HepG2 (cell line): ENCODE data around the gene DELE1. TPM values are rescaled to one million over a fixed set of nuclear protein-coding genes. Genes with fewer than 3 reads are reported as not detected.
A peak's percentile ranks its signal among the peaks of the same experiment; 100 is the strongest.
"Not testable (repeated sequence)": the region's sequence is repeated elsewhere in the genome, so short reads cannot be mapped to it uniquely, and the experiment has no call there.

Experiments used
- ATAC-seq: fragments of 200-7000 bp; cut with Tn5 transposase; 3 replicates; pipeline ENCODE4 v1.9.1; 2020; ENCODE audit warnings: mild to moderate bottlenecking, moderate library complexity
- BruUV-seq: library from RNA; stranded (reverse); fragments of 400-500 nt; replicated peaks from 2 replicates; lab custom pipeline; 2021; lab: Mats Ljungman, UMichigan
- CTCF ChIA-PET: fragments of 300-600 bp; formaldehyde crosslinking; extraction: SDS; loops from one replicate; lab custom pipeline; 2021; ENCODE audit warnings: low total read pairs, inconsistent platforms, low intra/inter-chr PET ratio; lab: Yijun Ruan, JAX
- POLR2A ChIA-PET: fragments of 350-600 bp; sonication (Branson Sonifier 250); formaldehyde crosslinking; loops from one replicate; lab custom pipeline; 2020; ENCODE audit warnings: antibody characterized with exemption, inconsistent platforms; lab: Yijun Ruan, JAX
- DNase-seq: peaks from one replicate; pipeline ENCODE4 v3.0.0-alpha.2; 2015; ENCODE audit warnings: low spot score
- FAIRE-seq: peaks from 3 replicates; lab custom pipeline; 2011; peaks lifted over from hg19 to GRCh38; lab: Jason Lieb, UNC
- H2AFZ ChIP-seq: one replicate; pipeline ENCODE4 v1.6.1; 2011; ENCODE audit warnings: low read length, inconsistent platforms
- H3K27ac ChIP-seq: fragments of 300-600 bp; 3 replicates; pipeline ENCODE4 v1.8.0; 2011; ENCODE audit warnings: mixed run types, mild to moderate bottlenecking, mixed read lengths, low read length, inconsistent platforms; ENCODE audit not compliant: insufficient read depth; ENCODE audit errors: extremely low read length
- H3K27me3 ChIP-seq, 2 experiments: fragments of 200-600 bp in 1 of 2; 2 replicates in 1 of 2; 3 replicates in 1 of 2; pipeline versions ENCODE4 v1.6.0 to v1.8.0; 2011; ENCODE audit warnings: low read length in 2 of 2, mild to moderate bottlenecking in 2 of 2, moderate library complexity in 2 of 2, inconsistent platforms in 1 of 2; ENCODE audit not compliant: insufficient read depth in 2 of 2, control insufficient read depth in 1 of 2
- H3K36me3 ChIP-seq, 2 experiments: fragments of 200-600 bp in 1 of 2; replicated peaks in 1 of 2; 2 replicates in 1 of 2; 3 replicates in 1 of 2; pipeline versions ENCODE4 v1.5.1 to v1.8.0; 2011; ENCODE audit warnings: low read length in 2 of 2, inconsistent platforms in 1 of 2; ENCODE audit not compliant: insufficient read depth in 2 of 2, control insufficient read depth in 1 of 2
- H3K4me1 ChIP-seq: 2 replicates; pipeline ENCODE4 v1.5.1; 2012; ENCODE audit warnings: low read length, inconsistent platforms; ENCODE audit not compliant: insufficient read depth
- H3K4me2 ChIP-seq: 2 replicates; pipeline ENCODE4 v1.6.0; 2011; ENCODE audit warnings: low read depth, low read length, inconsistent platforms
- H3K4me3 ChIP-seq, 3 experiments: fragments of 200-600 bp in 1 of 3; sonication (generic), shearing (Covaris generic) in 1 of 3; replicated peaks in 1 of 3; 2 replicates each; pipeline ENCODE4 v1.5.1; 2011 to 2016; ENCODE audit warnings: low read length in 3 of 3, inconsistent platforms in 2 of 3, low read depth in 2 of 3, mild to moderate bottlenecking in 2 of 3, control low read depth in 1 of 3, mixed read lengths in 1 of 3; ENCODE audit not compliant: insufficient read depth in 1 of 3
- H3K79me2 ChIP-seq: one replicate; pipeline ENCODE4 v1.6.1; 2011; ENCODE audit warnings: low read length, inconsistent platforms; ENCODE audit not compliant: insufficient read depth
- H3K9ac ChIP-seq: 2 replicates; pipeline ENCODE4 v1.6.0; 2011; ENCODE audit warnings: mild to moderate bottlenecking, low read depth, low read length, inconsistent platforms; ENCODE audit not compliant: insufficient read depth
- H3K9me3 ChIP-seq: 2 replicates; pipeline ENCODE4 v1.5.1; 2012; ENCODE audit warnings: mild to moderate bottlenecking, low read length
- H4K20me1 ChIP-seq: 2 replicates; pipeline ENCODE4 v1.6.0; 2011; ENCODE audit warnings: inconsistent platforms, mild to moderate bottlenecking, low read length, moderate library complexity; ENCODE audit not compliant: insufficient read depth
- ARNT2 ChIP-seq: sonication (generic); formaldehyde crosslinking; IDR thresholded peaks from 2 replicates; pipeline ENCODE4 v1.8.0; 2022; ENCODE audit warnings: mild to moderate bottlenecking, low read depth, missing genetic modification reagents, moderate library complexity
- BRF2 ChIP-seq: sonication (generic); formaldehyde crosslinking; IDR thresholded peaks from 2 replicates; pipeline ENCODE4 v1.8.1; 2022; ENCODE audit warnings: mild to moderate bottlenecking, missing genetic modification reagents
- CENPT ChIP-seq: sonication (generic); formaldehyde crosslinking; IDR thresholded peaks from 2 replicates; pipeline ENCODE4 v1.8.0; 2022; ENCODE audit warnings: low read depth, mild to moderate bottlenecking, moderate library complexity, missing genetic modification reagents
- ELK4 ChIP-seq: sonication (generic); formaldehyde crosslinking; IDR thresholded peaks from 2 replicates; pipeline ENCODE4 v1.9.0; 2021; ENCODE audit warnings: missing genetic modification reagents, borderline replicate concordance
- FLYWCH1 ChIP-seq: sonication (generic); formaldehyde crosslinking; IDR thresholded peaks from 2 replicates; pipeline ENCODE4 v1.8.1; 2023; ENCODE audit warnings: mild to moderate bottlenecking, missing genetic modification reagents
- POGK ChIP-seq: sonication (generic); formaldehyde crosslinking; conservative IDR thresholded peaks from 2 replicates; pipeline ENCODE4 v1.8.0; 2022; ENCODE audit warnings: mild to moderate bottlenecking, moderate library complexity, missing genetic modification reagents
- SNAPC2 ChIP-seq: sonication (generic); formaldehyde crosslinking; IDR thresholded peaks from 2 replicates; pipeline ENCODE4 v1.8.1; 2022; ENCODE audit warnings: mild to moderate bottlenecking, missing genetic modification reagents
- ZMYM3 ChIP-seq: sonication (generic); formaldehyde crosslinking; IDR thresholded peaks from 2 replicates; pipeline ENCODE4 v1.5.1; 2020; ENCODE audit warnings: mild to moderate bottlenecking, missing genetic modification reagents
- ZNF367 ChIP-seq: sonication (generic); formaldehyde crosslinking; IDR thresholded peaks from 2 replicates; pipeline ENCODE4 v1.4.0; 2020; ENCODE audit warnings: missing genetic modification reagents, borderline replicate concordance
- ZNF550 ChIP-seq: sonication (generic); formaldehyde crosslinking; IDR thresholded peaks from 2 replicates; pipeline ENCODE4 v1.4.0; 2020; ENCODE audit warnings: mild to moderate bottlenecking, missing genetic modification reagents, borderline replicate concordance
- ZNF572 ChIP-seq: sonication (generic); formaldehyde crosslinking; IDR thresholded peaks from 2 replicates; pipeline ENCODE4 v1.5.1; 2020; ENCODE audit warnings: mild to moderate bottlenecking, missing genetic modification reagents
- WGBS: methylation state at CpG from one replicate; pipeline ENCODE4 v1.1.6; 2017; ENCODE audit warnings: low lambda C conversion rate; 5-methylcytosine and 5-hydroxymethylcytosine counted together
- in situ Hi-C: cut with HindIII; loops from 2 replicates; pipeline ENCODE4 v1.10.0; 2017; ENCODE audit warnings: low pct_unique_long_range_greater_than_20kb; ENCODE audit not compliant: extremely low pct_ligation_motif_present
- intact Hi-C: fragments of 100-400 bp; cut with micrococcal nuclease; formaldehyde crosslinking; loops from one replicate; pipeline ENCODE4 v1.10.0; 2022; ENCODE audit not compliant: unreplicated experiment
- polyA plus RNA-seq, 8 experiments: library from polyadenylated mRNA; depleted of rRNA in 3 of 8; stranded (reverse) in 7 of 8; unstranded in 1 of 8; fragments of >200 nt; fragmentation: Illumina TruSeq in 4 of 8; extraction: Trizol in 4 of 8; gene quantifications; 2 replicates each; pipeline versions ENCODE4 v1.2.1 to v1.2.3, GENCODE V29; 2011 to 2016; ENCODE audit warnings: low read depth in 4 of 8, missing spikeins in 1 of 8, mixed read lengths in 1 of 8; ENCODE audit not compliant: insufficient read depth in 1 of 8
- total RNA-seq, 5 experiments: library from RNA; depleted of rRNA; stranded (reverse); fragments of >200 nt; fragmentation: Illumina TruSeq; extraction: Trizol; gene quantifications; 2 replicates each; pipeline ENCODE4 v1.2.3, GENCODE V29; 2016; ENCODE audit warnings: low read depth in 1 of 5

DELE1 gene
- total and polyA plus RNA-seq, 2 of the 13 experiments (the other 11 are each of a cell fraction or from before 2014, with no cell fraction given): 57.5 to 90.3 TPM

- no peak for TF ChIP-seq ZMYM3 (CRISPR knock-in tag)
- no peak for TF ChIP-seq ZNF550 (CRISPR knock-in tag)
- TF ChIP-seq, all 625 proteins: peak for 0
These were observed 2.9 kb upstream of the DELE1 start (continued) for GRCh38 chr5:141920771-141921170.

- FAIRE-seq, BruUV-seq, intact Hi-C loops, DNase-seq, H3K27me3 ChIP-seq, H3K79me2 ChIP-seq, in situ Hi-C loops, H3K9me3 ChIP-seq, H2AFZ ChIP-seq, CTCF ChIA-PET, H4K20me1 ChIP-seq: not testable (repeated sequence)
- POLR2A ChIA-PET: interaction anchor here (0.9 to 2.1 kb wide), 20 partner anchors 9 to 603 kb away, joined by 3 to 26 read pairs (median 4); partner anchors contain the start of genes GNPDA1, HDAC3, RELL2 and RNF14
- Histone ChIP-seq H3K27ac (peak overlapping the region; percentile 96), H3K9ac (peak overlapping the region; percentile 91), H3K36me3 (peaks cover 6 to 22% of the 10 kb centered on the region in 2 experiments; a peak in 4 of 5 replicates), H3K4me3 (peak overlapping the region; percentile 76 to 85 (median 80)), H3K4me2 (peak overlapping the region; percentile 98), H3K4me1 (peaks cover 42% of the 10 kb centered on the region)
- WGBS: 82% methylated on average over 19 of the region's 28 CpGs
- ATAC-seq: peak; percentile 16
- TF ChIP-seq POGK (CRISPR knock-in tag) (0 out of 2 replicates have a peak, but pooled peaks have one; percentile 69), ELK4 (CRISPR knock-in tag) (peak; percentile 1; the same call in 1 of the 2 replicates), SNAPC2 (CRISPR knock-in tag) (0 out of 2 replicates have a peak, but pooled peaks have one; percentile 5), ARNT2 (CRISPR knock-in tag) (peak; percentile 8; the same call in 1 of the 2 replicates), ZNF367 (0 out of 2 replicates have a peak, but pooled peaks have one; percentile 6), BRF2 (CRISPR knock-in tag) (0 out of 2 replicates have a peak, but pooled peaks have one; percentile 2), ZNF572 (0 out of 2 replicates have a peak, but pooled peaks have one; percentile 39), CENPT (CRISPR knock-in tag) (0 out of 2 replicates have a peak, but pooled peaks have one; percentile 1), FLYWCH1 (CRISPR knock-in tag) (0 out of 2 replicates have a peak, but pooled peaks have one; percentile 15)
These were observed 734 bp upstream of the DELE1 start for GRCh38 chr5:141922827-141923447.
